Measurements from ENCODE around the gene ZNF768.

Gene ZNF768

DNA sequence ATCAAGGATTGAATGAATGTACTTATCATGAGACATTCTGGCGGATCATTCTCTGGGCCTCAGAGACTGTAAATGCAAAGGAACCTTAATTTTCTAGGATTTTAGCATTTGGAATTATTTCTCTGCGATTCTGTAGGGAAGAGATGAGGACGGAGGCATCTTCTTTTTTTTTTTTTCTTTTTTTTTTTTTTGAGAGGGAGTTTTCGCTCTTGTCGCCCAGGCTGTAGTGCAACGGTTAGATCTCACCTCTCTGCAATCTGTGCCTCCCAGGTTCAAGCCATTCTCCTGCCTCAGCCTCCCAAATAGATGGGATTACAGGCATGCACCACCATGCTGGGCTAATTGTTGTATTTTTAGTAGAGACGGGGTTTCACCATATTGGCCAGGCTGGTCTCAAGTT, 51.7 kb downstream of the ZNF768 start:
- no peak for FAIRE-seq
- no peak for DNase-seq (ENCODE audit: insufficient read length, low spot score)

DNA sequence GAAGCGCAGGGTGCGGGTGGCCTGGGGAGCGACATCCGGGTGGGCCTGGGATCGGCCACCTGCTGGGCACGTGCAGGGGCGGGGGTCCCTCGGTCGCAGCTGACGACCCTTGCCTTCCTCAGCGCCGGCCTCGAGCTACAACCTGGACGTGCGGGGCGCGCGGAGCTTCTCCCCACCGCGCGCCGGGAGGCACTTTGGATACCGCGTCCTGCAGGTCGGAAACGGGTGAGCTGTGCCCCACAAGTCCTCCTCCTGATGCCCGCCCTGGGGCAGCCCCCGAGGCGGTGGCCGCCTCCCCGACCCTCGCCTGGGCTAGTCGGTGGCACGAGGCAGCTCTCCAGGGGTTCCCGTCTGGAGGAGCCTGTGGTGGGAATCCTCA, 52.3 kb downstream of the ZNF768 start:
- FAIRE-seq, result no peak
- DNase-seq (ENCODE audit: insufficient read length, low spot score), result no peak

Measured in GM19239 (cell line).